ENCODE data around the gene LPCAT1.
"Not testable (repeated sequence)": the region's sequence is repeated elsewhere in the genome, so short reads cannot be mapped to it uniquely, and the experiment has no call there.

Gene LPCAT1

DNA sequence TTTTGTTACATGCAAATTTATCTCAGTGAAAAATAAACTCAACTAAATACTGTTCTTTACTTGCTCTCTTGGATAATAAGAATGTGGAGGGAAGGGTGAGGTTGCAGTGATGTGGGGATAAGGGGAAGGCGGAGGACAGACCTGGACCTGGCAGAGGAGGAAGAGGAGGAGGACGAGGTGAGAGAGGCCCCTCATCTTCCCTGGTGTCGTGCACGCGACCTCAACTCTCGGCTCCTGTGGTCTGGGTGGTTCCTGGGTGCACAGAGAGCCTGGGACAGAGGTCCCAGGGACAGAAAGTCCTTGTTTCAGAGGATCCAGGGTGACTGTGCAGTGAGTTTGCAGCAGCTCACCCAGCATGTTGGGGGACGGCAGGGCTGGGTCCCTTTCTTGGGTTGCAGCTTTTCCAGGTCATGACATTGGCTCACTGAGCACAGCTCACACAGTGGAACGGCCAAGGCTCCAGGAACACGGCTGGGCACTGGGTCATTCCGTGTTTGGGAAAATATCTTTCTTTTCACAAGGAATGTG, 37.7 kb upstream of the LPCAT1 start:
- no peak for DNase-seq
- peaks cover 0 to 8% (median 4%) of the 10 kb centered on the region in 5 experiments for H3K9me3 ChIP-seq (ENCODE audit: control extremely low read depth in 1 of 5, control insufficient read depth in 4 of 5, insufficient read depth in 2 of 5, low read depth in 1 of 5, low read length in 4 of 5)
- CTCF ChIA-PET = no interaction called here
- H3K27ac ChIP-seq (ENCODE audit: insufficient read depth in 1 of 2, low read depth in 1 of 2, low read length in 2 of 2, poor library complexity in 1 of 2, severe bottlenecking in 2 of 2) = no peak overlapping the region
- no peaks in the 10 kb centered on the region for H3K27me3 ChIP-seq (replicated peaks in 2 of 5; ENCODE audit: control insufficient read depth in 4 of 5, insufficient read depth in 5 of 5, low read length in 4 of 5)
- POLR2A ChIA-PET = no interaction called here
- no peak overlapping the region for H3K4me3 ChIP-seq (ENCODE audit: control insufficient read depth in 1 of 7, extremely low read depth in 1 of 7, insufficient read depth in 4 of 7, low read depth in 2 of 7, low read length in 6 of 7)
- peaks cover 0 to 15% (median 10%) of the 10 kb centered on the region in 4 experiments for H3K4me1 ChIP-seq (ENCODE audit: control extremely low read depth in 1 of 4, control insufficient read depth in 4 of 4, insufficient read depth in 4 of 4, low read length in 3 of 4)
- H3K36me3 ChIP-seq (ENCODE audit: control insufficient read depth in 4 of 4, insufficient read depth in 4 of 4, low read length in 3 of 4) = no peaks in the 10 kb centered on the region
- 89% methylated on average over 7 of the region's 10 CpGs for WGBS (ENCODE audit: insufficient coverage)

DNA sequence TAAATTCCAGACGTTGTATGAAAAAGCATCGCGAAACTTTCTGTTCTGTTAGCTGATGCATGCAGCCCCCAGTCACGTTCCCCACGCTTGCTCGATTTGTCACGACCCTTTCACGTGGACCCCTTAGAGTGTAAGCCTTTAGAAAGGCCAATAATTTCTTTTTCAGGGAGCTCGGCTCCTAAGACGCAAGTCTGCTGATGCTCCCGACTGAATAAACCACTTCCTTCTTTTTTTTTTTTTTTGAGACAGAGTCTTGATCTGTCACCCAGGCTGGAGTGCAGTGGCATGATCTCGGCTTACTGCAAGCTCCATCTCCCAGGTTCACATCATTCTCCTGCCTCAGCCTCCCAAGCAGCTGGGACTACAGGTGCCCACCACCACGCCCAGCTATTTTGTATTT, 36.7 kb upstream of the LPCAT1 start:
- DNase-seq; H3K9me3 ChIP-seq (ENCODE audit: control extremely low read depth in 1 of 5, control insufficient read depth in 4 of 5, insufficient read depth in 2 of 5, low read depth in 1 of 5, low read length in 4 of 5); POLR2A ChIA-PET; H3K27ac ChIP-seq (ENCODE audit: insufficient read depth in 1 of 2, low read depth in 1 of 2, low read length in 2 of 2, poor library complexity in 1 of 2, severe bottlenecking in 2 of 2); H3K36me3 ChIP-seq (ENCODE audit: control insufficient read depth in 4 of 4, insufficient read depth in 4 of 4, low read length in 3 of 4); H3K4me3 ChIP-seq (ENCODE audit: control insufficient read depth in 1 of 7, extremely low read depth in 1 of 7, insufficient read depth in 4 of 7, low read depth in 2 of 7, low read length in 6 of 7); H3K27me3 ChIP-seq (replicated peaks in 2 of 5; ENCODE audit: control insufficient read depth in 4 of 5, insufficient read depth in 5 of 5, low read length in 4 of 5): not testable (repeated sequence)
- H3K4me1 ChIP-seq (ENCODE audit: control extremely low read depth in 1 of 4, control insufficient read depth in 4 of 4, insufficient read depth in 4 of 4, low read length in 3 of 4) = peaks cover 0 to 15% (median 10%) of the 10 kb centered on the region in 4 experiments
- 86% methylated on average over 12 of the region's 13 CpGs for WGBS (ENCODE audit: insufficient coverage)
- CTCF ChIA-PET = interaction anchor here (0.7 to 1.1 kb wide), 3 partner anchors 19 to 195 kb away, joined by 3 to 6 read pairs (median 3); no protein-coding TSS in a partner anchor

- ChIA-PET CTCF (no interaction called here), POLR2A (no interaction called here)
- no peak overlapping the region for H3K4me3 ChIP-seq (ENCODE audit: control insufficient read depth in 1 of 7, extremely low read depth in 1 of 7, insufficient read depth in 4 of 7, low read depth in 2 of 7, low read length in 6 of 7)
- H3K4me1 ChIP-seq (ENCODE audit: control extremely low read depth in 1 of 4, control insufficient read depth in 4 of 4, insufficient read depth in 4 of 4, low read length in 3 of 4) = peaks cover 0 to 9% (median 6%) of the 10 kb centered on the region in 4 experiments
- no peaks in the 10 kb centered on the region for H3K27me3 ChIP-seq (replicated peaks in 2 of 5; ENCODE audit: control insufficient read depth in 4 of 5, insufficient read depth in 5 of 5, low read length in 4 of 5)
- no peak overlapping the region for H3K27ac ChIP-seq (ENCODE audit: insufficient read depth in 1 of 2, low read depth in 1 of 2, low read length in 2 of 2, poor library complexity in 1 of 2, severe bottlenecking in 2 of 2)
- no peaks in the 10 kb centered on the region for H3K36me3 ChIP-seq (ENCODE audit: control insufficient read depth in 4 of 4, insufficient read depth in 4 of 4, low read length in 3 of 4)
- 63% methylated on average over 6 of the region's 6 CpGs for WGBS (ENCODE audit: insufficient coverage)
- DNase-seq = no peak
- peaks cover 0 to 8% (median 4%) of the 10 kb centered on the region in 5 experiments for H3K9me3 ChIP-seq (ENCODE audit: control extremely low read depth in 1 of 5, control insufficient read depth in 4 of 5, insufficient read depth in 2 of 5, low read depth in 1 of 5, low read length in 4 of 5)
These were observed 35.2 kb upstream of the LPCAT1 start for GRCh38 chr5:1558944-1559343.

- WGBS (ENCODE audit: insufficient coverage) = 79% methylated on average over 15 of the region's 22 CpGs
- Histone ChIP-seq H3K9me3 (ENCODE audit: control extremely low read depth in 1 of 5, control insufficient read depth in 4 of 5, insufficient read depth in 2 of 5, low read depth in 1 of 5, low read length in 4 of 5) (peaks cover 0 to 8% (median 4%) of the 10 kb centered on the region in 5 experiments), H3K36me3 (ENCODE audit: control insufficient read depth in 4 of 4, insufficient read depth in 4 of 4, low read length in 3 of 4) (no peaks in the 10 kb centered on the region), H3K4me3 (ENCODE audit: control insufficient read depth in 1 of 7, extremely low read depth in 1 of 7, insufficient read depth in 4 of 7, low read depth in 2 of 7, low read length in 6 of 7) (no peak overlapping the region), H3K4me1 (ENCODE audit: control extremely low read depth in 1 of 4, control insufficient read depth in 4 of 4, insufficient read depth in 4 of 4, low read length in 3 of 4) (no peaks in the 10 kb centered on the region), H3K27me3 (replicated peaks in 2 of 5; ENCODE audit: control insufficient read depth in 4 of 5, insufficient read depth in 5 of 5, low read length in 4 of 5) (no peaks in the 10 kb centered on the region), H3K27ac (ENCODE audit: insufficient read depth in 1 of 2, low read depth in 1 of 2, low read length in 2 of 2, poor library complexity in 1 of 2, severe bottlenecking in 2 of 2) (no peak overlapping the region)
- POLR2A ChIA-PET = no interaction called here
- DNase-seq = no peak
- CTCF ChIA-PET = interaction anchor here (1.0 to 1.1 kb wide), 2 partner anchors 11 to 87 kb away, joined by 3 read pairs; no protein-coding TSS in a partner anchor
These were observed 33.5 kb upstream of the LPCAT1 start for GRCh38 chr5:1557114-1557873.

DNA sequence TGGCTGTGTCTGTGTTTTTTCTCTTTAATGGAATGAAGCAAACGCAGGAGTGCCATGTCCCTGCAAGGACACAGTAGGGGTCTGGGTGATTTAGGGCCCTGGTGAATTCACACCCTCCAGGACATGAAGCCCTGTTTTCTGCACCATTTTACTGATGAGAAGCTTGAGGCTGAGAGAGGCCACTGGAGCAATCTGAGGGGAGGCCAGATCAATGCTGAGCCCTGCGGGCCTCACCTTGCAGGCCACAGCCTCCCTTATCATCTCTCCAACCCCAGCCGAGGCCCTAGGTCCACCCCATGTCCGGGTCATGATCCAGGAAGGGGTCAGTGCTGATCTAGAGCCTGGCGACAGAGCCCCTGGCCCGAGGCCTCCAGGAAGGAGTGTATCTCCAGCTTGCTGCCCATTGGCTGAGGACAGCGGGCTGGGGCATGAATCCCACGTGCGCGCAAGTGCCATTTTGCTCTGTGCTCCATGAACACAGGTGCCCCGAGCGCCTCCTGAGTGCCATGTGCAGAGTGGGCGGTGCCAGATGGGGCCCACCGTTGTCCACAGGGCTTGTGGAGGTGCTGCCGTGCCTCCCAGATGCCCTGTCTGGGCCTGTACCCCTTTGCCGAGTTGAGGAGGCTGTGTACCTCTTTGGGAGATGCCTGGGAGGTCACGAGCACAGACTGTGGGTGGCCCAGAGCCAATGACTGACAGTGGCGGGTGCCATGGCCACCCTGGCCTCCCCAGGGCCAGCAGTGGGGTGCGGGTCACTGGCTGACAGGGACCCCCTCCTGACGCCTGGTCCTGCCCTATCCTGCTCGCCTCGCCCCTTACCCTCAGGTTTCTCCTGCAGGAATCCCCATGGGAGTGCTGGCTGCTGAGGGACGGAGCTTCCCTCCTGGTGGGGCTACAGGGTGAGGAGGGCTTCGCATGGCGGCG, 32.3 kb upstream of the LPCAT1 start:
- Histone ChIP-seq H3K4me3 (ENCODE audit: control insufficient read depth in 1 of 7, extremely low read depth in 1 of 7, insufficient read depth in 4 of 7, low read depth in 2 of 7, low read length in 6 of 7) (no peak overlapping the region), H3K27ac (ENCODE audit: insufficient read depth in 1 of 2, low read depth in 1 of 2, low read length in 2 of 2, poor library complexity in 1 of 2, severe bottlenecking in 2 of 2) (no peak overlapping the region), H3K27me3 (replicated peaks in 2 of 5; ENCODE audit: control insufficient read depth in 4 of 5, insufficient read depth in 5 of 5, low read length in 4 of 5) (no peaks in the 10 kb centered on the region), H3K36me3 (ENCODE audit: control insufficient read depth in 4 of 4, insufficient read depth in 4 of 4, low read length in 3 of 4) (no peaks in the 10 kb centered on the region), H3K4me1 (ENCODE audit: control extremely low read depth in 1 of 4, control insufficient read depth in 4 of 4, insufficient read depth in 4 of 4, low read length in 3 of 4) (no peaks in the 10 kb centered on the region), H3K9me3 (ENCODE audit: control extremely low read depth in 1 of 5, control insufficient read depth in 4 of 5, insufficient read depth in 2 of 5, low read depth in 1 of 5, low read length in 4 of 5) (peaks cover 0 to 8% (median 4%) of the 10 kb centered on the region in 5 experiments)
- ChIA-PET CTCF (interaction anchor here (0.8 to 1.0 kb wide), 3 partner anchors 9 to 88 kb away, joined by 3 read pairs; no protein-coding TSS in a partner anchor), POLR2A (no interaction called here)
- WGBS (ENCODE audit: insufficient coverage) = 98% methylated on average over 22 of the region's 26 CpGs
- no peak for DNase-seq

DNA sequence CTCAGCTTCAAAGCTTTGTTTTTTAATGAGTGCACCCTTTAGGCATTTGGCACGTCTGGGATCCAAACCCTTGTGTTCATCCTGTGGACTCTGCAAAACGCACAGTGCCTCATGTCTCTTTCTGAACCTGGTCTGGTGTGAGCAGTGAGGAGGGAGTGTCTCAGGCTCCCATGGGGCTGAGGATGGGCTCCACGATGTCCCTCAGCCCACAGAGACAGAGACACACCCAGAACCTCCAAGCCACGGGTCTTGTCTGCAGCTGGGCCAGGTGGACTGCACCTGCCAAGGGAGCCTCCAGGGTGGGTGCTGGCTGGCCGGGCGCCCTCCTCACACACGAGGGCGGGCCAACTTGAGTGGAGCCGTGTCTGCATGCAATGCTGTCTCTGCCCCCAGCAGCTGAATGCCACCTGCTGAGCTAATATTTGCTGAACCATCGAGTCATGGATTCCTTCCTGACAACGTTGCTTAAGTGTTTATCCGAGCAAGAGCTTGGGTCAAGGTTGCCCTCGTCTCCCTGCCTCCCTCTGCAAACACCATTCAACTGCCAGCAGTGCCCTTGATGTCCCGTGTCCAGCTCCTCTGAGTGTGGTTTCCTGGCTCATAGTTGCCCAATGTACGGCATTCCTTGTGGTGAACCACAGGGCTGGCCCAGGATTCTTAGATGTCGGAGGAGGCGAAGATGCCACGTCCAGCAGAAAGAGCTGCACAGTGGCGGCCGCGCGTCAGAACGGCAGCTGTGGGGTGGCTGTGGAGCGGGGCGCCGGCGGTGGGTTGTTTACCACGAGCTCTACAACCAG, 31.4 kb upstream of the LPCAT1 start:
- 93% methylated on average over 24 of the region's 28 CpGs for WGBS (ENCODE audit: insufficient coverage)
- Histone ChIP-seq H3K4me1 (ENCODE audit: control extremely low read depth in 1 of 4, control insufficient read depth in 4 of 4, insufficient read depth in 4 of 4, low read length in 3 of 4) (no peaks in the 10 kb centered on the region), H3K36me3 (ENCODE audit: control insufficient read depth in 4 of 4, insufficient read depth in 4 of 4, low read length in 3 of 4) (no peaks in the 10 kb centered on the region), H3K9me3 (ENCODE audit: control extremely low read depth in 1 of 5, control insufficient read depth in 4 of 5, insufficient read depth in 2 of 5, low read depth in 1 of 5, low read length in 4 of 5) (peaks cover 0 to 3% (median 0%) of the 10 kb centered on the region in 5 experiments), H3K27me3 (replicated peaks in 2 of 5; ENCODE audit: control insufficient read depth in 4 of 5, insufficient read depth in 5 of 5, low read length in 4 of 5) (no peaks in the 10 kb centered on the region), H3K27ac (ENCODE audit: insufficient read depth in 1 of 2, low read depth in 1 of 2, low read length in 2 of 2, poor library complexity in 1 of 2, severe bottlenecking in 2 of 2) (no peak overlapping the region), H3K4me3 (ENCODE audit: control insufficient read depth in 1 of 7, extremely low read depth in 1 of 7, insufficient read depth in 4 of 7, low read depth in 2 of 7, low read length in 6 of 7) (no peak overlapping the region)
- CTCF ChIA-PET = interaction anchor here (0.8 to 1.0 kb wide), 3 partner anchors 8 to 89 kb away, joined by 3 read pairs; no protein-coding TSS in a partner anchor
- DNase-seq = no peak
- POLR2A ChIA-PET = no interaction called here

Data from common myeloid progenitor, CD34-positive (primary cell).